Trophoblast cell (in vitro differentiated cells and primary cell): ENCODE data around the gene ASAP3.

ENCODE experiments used
- DNase-seq, 2 donors: peaks; one replicate each; pipeline ENCODE4 v3.0.0-alpha.2; 2016
- H2AFZ ChIP-seq: 2 replicates; pipeline ENCODE4 v1.6.1; 2013; ENCODE audit warnings: low read length, moderate library complexity, mild to moderate bottlenecking; ENCODE audit not compliant: insufficient read depth, poor library complexity
- H2AK5ac ChIP-seq: 2 replicates; pipeline ENCODE4 v1.6.1; 2013; ENCODE audit warnings: mild to moderate bottlenecking, low read length
- H2BK120ac ChIP-seq: 2 replicates; pipeline ENCODE4 v1.6.1; 2013; ENCODE audit warnings: low read length, mild to moderate bottlenecking, moderate library complexity; ENCODE audit not compliant: insufficient read depth, poor library complexity
- H2BK12ac ChIP-seq: 2 replicates; pipeline ENCODE4 v1.6.1; 2013; ENCODE audit warnings: mild to moderate bottlenecking, low read length, moderate library complexity
- H2BK5ac ChIP-seq: 2 replicates; pipeline ENCODE4 v1.6.1; 2013; ENCODE audit warnings: low read length, low read depth, moderate library complexity, mild to moderate bottlenecking; ENCODE audit not compliant: poor library complexity
- H3K14ac ChIP-seq: 2 replicates; pipeline ENCODE4 v1.6.1; 2013; ENCODE audit warnings: mild to moderate bottlenecking, low read length
- H3K18ac ChIP-seq: 2 replicates; pipeline ENCODE4 v1.6.1; 2013; ENCODE audit warnings: mild to moderate bottlenecking, low read length
- H3K23ac ChIP-seq: 2 replicates; pipeline ENCODE4 v1.6.1; 2013; ENCODE audit warnings: low read length
- H3K27ac ChIP-seq: 2 replicates; pipeline ENCODE4 v1.5.1; 2013; ENCODE audit warnings: low read depth, mild to moderate bottlenecking, inconsistent platforms, low read length, moderate library complexity
- H3K27me3 ChIP-seq: 2 replicates; pipeline ENCODE4 v1.6.1; 2013; ENCODE audit warnings: inconsistent platforms, mild to moderate bottlenecking, low read length, moderate library complexity; ENCODE audit not compliant: insufficient read depth
- H3K36me3 ChIP-seq, 2 experiments: 1 replicate in 1 of 2; 2 replicates in 1 of 2; pipeline ENCODE4 v1.6.1; 2013; ENCODE audit warnings: low read length in 2 of 2, mild to moderate bottlenecking in 2 of 2, moderate library complexity in 1 of 2; ENCODE audit not compliant: insufficient read depth in 2 of 2, control insufficient read depth in 1 of 2
- H3K4ac ChIP-seq: 2 replicates; pipeline ENCODE4 v1.6.1; 2013; ENCODE audit warnings: low read depth, mild to moderate bottlenecking, low read length, moderate library complexity
- H3K4me1 ChIP-seq, 2 experiments: 1 replicate in 1 of 2; 2 replicates in 1 of 2; pipeline ENCODE4 v1.6.1; 2013; ENCODE audit warnings: low read length in 2 of 2, mild to moderate bottlenecking in 2 of 2, moderate library complexity in 1 of 2; ENCODE audit not compliant: insufficient read depth in 2 of 2, control insufficient read depth in 1 of 2
- H3K4me2 ChIP-seq: 2 replicates; pipeline ENCODE4 v1.6.1; 2013; ENCODE audit warnings: inconsistent platforms, mild to moderate bottlenecking, low read length, moderate library complexity
- H3K4me3 ChIP-seq: 2 replicates; pipeline ENCODE4 v1.5.1; 2013; ENCODE audit warnings: mild to moderate bottlenecking, low read depth, low read length, inconsistent platforms
- H3K79me1 ChIP-seq: one replicate; pipeline ENCODE4 v1.6.1; 2013; ENCODE audit warnings: low read length
- H3K79me2 ChIP-seq: 2 replicates; pipeline ENCODE4 v1.6.1; 2013; ENCODE audit warnings: low read length, mild to moderate bottlenecking; ENCODE audit not compliant: control insufficient read depth, insufficient read depth, poor library complexity
- H3K9ac ChIP-seq: 2 replicates; pipeline ENCODE4 v1.6.1; 2013; ENCODE audit warnings: mild to moderate bottlenecking, low read length
- H3K9me3 ChIP-seq: 2 replicates; pipeline ENCODE4 v1.6.1; 2013; ENCODE audit warnings: low read depth, mild to moderate bottlenecking, control low read depth, inconsistent platforms, low read length; ENCODE audit not compliant: insufficient read depth
- H4K12ac ChIP-seq: 2 replicates; pipeline ENCODE4 v1.6.1; 2013; ENCODE audit warnings: low read depth, mild to moderate bottlenecking, low read length, moderate library complexity
- H4K8ac ChIP-seq: 2 replicates; pipeline ENCODE4 v1.6.1; 2013; ENCODE audit warnings: low read depth, mild to moderate bottlenecking, low read length, moderate library complexity
- H4K91ac ChIP-seq: one replicate; pipeline ENCODE4 v1.6.1; 2013; ENCODE audit warnings: low read depth, mild to moderate bottlenecking, low read length, moderate library complexity
- WGBS: extraction: QIAGEN DNeasy Blood & Tissue Kit; methylation state at CpG from one replicate; pipeline ENCODE4 v1.1.7; 2013; ENCODE audit warnings: missing lambda C conversion rate; ENCODE audit not compliant: insufficient read length, insufficient coverage; ENCODE audit errors: extremely low coverage; 5-methylcytosine and 5-hydroxymethylcytosine counted together

ASAP3 gene

GRCh38 chr1:23480187-23481025 is 3.6 kb downstream of the ASAP3 start:
- Histone ChIP-seq H2BK5ac (no peak overlapping the region), H3K9me3 (no peaks in the 10 kb centered on the region), H3K27ac (no peak overlapping the region), H4K12ac (no peak overlapping the region), H3K14ac (no peak overlapping the region), H3K4me3 (no peak overlapping the region), H3K18ac (no peak overlapping the region), H3K9ac (no peak overlapping the region), H4K91ac (no peak overlapping the region), H3K4me2 (no peak overlapping the region), H2BK120ac (no peak overlapping the region), H3K23ac (no peak overlapping the region), H3K79me1 (peaks cover 2% of the 10 kb centered on the region), H3K4me1 (peaks cover 3 to 20% of the 10 kb centered on the region in 2 experiments), H3K4ac (no peak overlapping the region), H3K36me3 (no peaks in the 10 kb centered on the region), H3K27me3 (no peaks in the 10 kb centered on the region), H2AK5ac (no peak overlapping the region), H2BK12ac (no peak overlapping the region), H4K8ac (no peak overlapping the region), H3K79me2 (peaks cover 3% of the 10 kb centered on the region), H2AFZ (no peak overlapping the region)
- no CpG with 5 or more reads among the region's 4 CpGs for WGBS
- no peak for DNase-seq

GRCh38 chr1:23479666-23479941 is 4.4 kb downstream of the ASAP3 start:
- Histone ChIP-seq H3K9ac (no peak overlapping the region), H3K27me3 (no peaks in the 10 kb centered on the region), H2BK120ac (no peak overlapping the region), H3K36me3 (no peaks in the 10 kb centered on the region), H4K12ac (no peak overlapping the region), H3K79me2 (peaks cover 3% of the 10 kb centered on the region), H4K91ac (no peak overlapping the region), H3K4ac (no peak overlapping the region), H3K79me1 (peaks cover 2% of the 10 kb centered on the region), H4K8ac (no peak overlapping the region), H3K27ac (no peak overlapping the region), H3K14ac (no peak overlapping the region), H3K23ac (no peak overlapping the region), H3K9me3 (no peaks in the 10 kb centered on the region), H3K4me1 (peaks cover 0 to 18% of the 10 kb centered on the region in 2 experiments), H3K4me2 (no peak overlapping the region), H2AK5ac (no peak overlapping the region), H2AFZ (no peak overlapping the region), H3K4me3 (no peak overlapping the region), H2BK12ac (no peak overlapping the region), H2BK5ac (no peak overlapping the region), H3K18ac (no peak overlapping the region)
- peak in 1 of 2 donors; percentile 54 for DNase-seq
- no CpG with 5 or more reads among the region's 2 CpGs for WGBS

GRCh38 chr1:23478896-23479665 is 4.9 kb downstream of the ASAP3 start:
- H3K79me1 ChIP-seq: peaks cover 2% of the 10 kb centered on the region
- no peak overlapping the region for H3K9ac ChIP-seq
- H3K4ac ChIP-seq: no peak overlapping the region
- no peak overlapping the region for H2BK120ac ChIP-seq
- H2AFZ ChIP-seq: no peak overlapping the region
- H2BK12ac ChIP-seq: no peak overlapping the region
- no peak overlapping the region for H3K14ac ChIP-seq
- H4K8ac ChIP-seq: no peak overlapping the region
- no peak overlapping the region for H2BK5ac ChIP-seq
- WGBS: no CpG with 5 or more reads among the region's 9 CpGs
- peaks cover 0 to 18% of the 10 kb centered on the region in 2 experiments for H3K4me1 ChIP-seq
- H3K18ac ChIP-seq: no peak overlapping the region
- no peak overlapping the region for H3K23ac ChIP-seq
- H3K36me3 ChIP-seq: no peaks in the 10 kb centered on the region
- no peak overlapping the region for H3K27ac ChIP-seq
- peaks cover 3% of the 10 kb centered on the region for H3K79me2 ChIP-seq
- no peak overlapping the region for H2AK5ac ChIP-seq
- peak; percentile 86 to 91 for DNase-seq
- no peaks in the 10 kb centered on the region for H3K27me3 ChIP-seq
- H3K9me3 ChIP-seq: no peaks in the 10 kb centered on the region
- H3K4me2 ChIP-seq: no peak overlapping the region
- no peak overlapping the region for H3K4me3 ChIP-seq
- H4K91ac ChIP-seq: no peak overlapping the region
- H4K12ac ChIP-seq: no peak overlapping the region

- Histone ChIP-seq H3K79me1 (no peaks in the 10 kb centered on the region), H2AFZ (no peak overlapping the region), H2AK5ac (peak overlapping the region; percentile 41), H3K4me3 (no peak overlapping the region), H3K9me3 (no peaks in the 10 kb centered on the region), H3K18ac (no peak overlapping the region), H2BK5ac (no peak overlapping the region), H3K9ac (no peak overlapping the region), H2BK120ac (no peak overlapping the region), H3K23ac (no peak overlapping the region), H4K8ac (no peak overlapping the region), H4K91ac (no peak overlapping the region), H3K4ac (no peak overlapping the region), H2BK12ac (no peak overlapping the region), H3K4me1 (peaks cover 0 to 18% of the 10 kb centered on the region in 2 experiments), H3K4me2 (no peak overlapping the region), H3K27me3 (no peaks in the 10 kb centered on the region), H3K27ac (no peak overlapping the region), H3K36me3 (no peaks in the 10 kb centered on the region), H3K14ac (no peak overlapping the region), H4K12ac (no peak overlapping the region), H3K79me2 (no peaks in the 10 kb centered on the region)
- no CpG with 5 or more reads among the region's 10 CpGs for WGBS
- DNase-seq: peak; percentile 97 to 99
These were observed 6.4 kb downstream of the ASAP3 start for GRCh38 chr1:23477359-23478144.
